ENCODE data around the gene LZTR1. TPM values are rescaled to one million over a fixed set of nuclear protein-coding genes. Genes with fewer than 3 reads are reported as not detected.

Gene LZTR1
- total and polyA plus RNA-seq, 10 of the 15 experiments (the other 5 are each of a cell fraction or from before 2014, with no cell fraction given) = 0.82 to 50.3 (median 19.3) TPM

DNA sequence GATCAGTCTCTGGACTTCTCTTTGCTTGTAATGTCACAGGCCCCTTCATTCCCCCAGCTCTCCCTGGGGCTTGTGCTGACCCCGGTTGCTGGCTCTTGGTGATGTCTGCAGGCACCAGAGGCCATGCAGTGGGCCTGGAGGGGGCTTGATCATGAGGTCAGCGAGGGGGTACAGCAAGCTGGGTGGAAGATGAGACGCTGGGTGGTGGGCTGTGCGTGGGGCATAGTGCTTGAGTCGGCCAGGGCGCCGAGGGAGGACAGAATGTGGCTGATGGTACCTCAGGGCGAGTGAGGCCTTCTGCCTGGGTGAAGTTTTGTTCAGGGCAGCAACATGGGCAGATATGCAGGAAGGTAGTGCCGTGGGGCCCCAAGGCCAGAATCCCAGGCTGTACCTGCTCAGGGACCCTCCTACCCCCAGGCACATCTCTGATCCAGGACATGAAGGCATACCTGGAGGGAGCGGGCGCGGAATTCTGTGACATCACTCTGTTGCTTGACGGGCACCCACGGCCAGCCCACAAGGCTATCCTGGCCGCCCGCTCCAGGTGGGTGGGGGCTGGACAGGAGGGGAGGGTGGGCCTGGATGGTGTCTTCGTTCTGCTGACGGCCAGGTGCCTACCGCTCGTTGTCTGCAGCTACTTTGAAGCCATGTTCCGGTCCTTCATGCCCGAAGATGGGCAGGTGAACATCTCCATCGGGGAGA lies 13.4 kb downstream of the LZTR1 start (continued):
- TF ChIP-seq CEBPB (IDR thresholded peaks at IDR 0.05; ENCODE audit: borderline replicate concordance in 1 of 2, low read depth in 2 of 2, low read length in 2 of 2) = no peak
- no peak for TF ChIP-seq HDAC6 (IDR thresholded peaks at IDR 0.05; ENCODE audit: unreplicated experiment)
- no peak for TF ChIP-seq ZZZ3 (IDR thresholded peaks at IDR 0.05; ENCODE audit: control insufficient read depth, insufficient read length, low read depth)
- no peak for TF ChIP-seq RCOR1 (conservative IDR thresholded peaks at IDR 0.05; ENCODE audit: low read depth, low read length)
- no peak for TF ChIP-seq CHD2 (IDR thresholded peaks at IDR 0.05; ENCODE audit: borderline replicate concordance, low read depth, low read length)
- TF ChIP-seq POU2F2 (IDR thresholded peaks at IDR 0.05; ENCODE audit: borderline replicate concordance, low read depth, low read length) = no peak

DNA sequence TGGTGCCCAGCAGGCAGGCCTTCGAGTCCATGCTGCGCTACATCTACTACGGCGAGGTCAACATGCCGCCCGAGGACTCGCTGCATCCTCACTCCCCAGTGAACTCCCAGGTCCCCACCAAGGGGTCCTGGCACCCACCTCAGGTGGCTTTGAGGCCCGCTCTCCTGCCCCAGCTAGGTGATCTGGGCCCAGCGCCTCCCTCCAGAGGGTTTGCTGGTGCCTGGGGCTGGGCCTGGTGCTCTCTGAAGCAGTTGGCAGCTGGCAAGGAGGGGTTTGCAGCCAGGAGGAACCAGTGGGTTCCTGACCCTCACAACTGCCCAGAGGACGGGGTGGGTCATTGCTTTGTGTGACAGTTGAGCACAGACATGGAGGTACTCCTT lies 13.9 kb downstream of the LZTR1 start:
- intact Hi-C loops (cut with micrococcal nuclease; ENCODE audit: unreplicated experiment) (no loop called here), in situ Hi-C loops (cut with MboI) (no loop called here)
- Histone ChIP-seq H4K20me1 (ENCODE audit: control insufficient read depth, insufficient read depth) (no peaks in the 10 kb centered on the region), H3K4me2 (ENCODE audit: control insufficient read depth, insufficient read depth) (no peak overlapping the region), H3K9me3 (replicated peaks; ENCODE audit: control insufficient read depth, insufficient read depth, low read length) (no peaks in the 10 kb centered on the region), H3K4me3 (no peak overlapping the region), H3K36me3 (ENCODE audit: control insufficient read depth in 2 of 2, insufficient read depth in 2 of 2, low read length in 1 of 2) (peaks cover 2 to 5% of the 10 kb centered on the region in 2 experiments; a peak in 2 of 4 replicates), H3K27ac (ENCODE audit: control insufficient read depth, insufficient read depth) (no peak overlapping the region), H3K79me2 (ENCODE audit: control insufficient read depth, insufficient read depth, low read length) (peaks cover 10% of the 10 kb centered on the region), H2AFZ (ENCODE audit: control insufficient read depth, low read depth, low read length) (no peak overlapping the region), H3K4me1 (ENCODE audit: control insufficient read depth, insufficient read depth, low read length) (peaks cover 5% of the 10 kb centered on the region), H3K9ac (ENCODE audit: control insufficient read depth, insufficient read depth, low read length) (no peak overlapping the region), H3K27me3 (replicated peaks in 1 of 2; ENCODE audit: control insufficient read depth in 2 of 2, insufficient read depth in 2 of 2, low read length in 1 of 2) (no peaks in the 10 kb centered on the region)
- RAD21 ChIA-PET (ENCODE audit: unreplicated experiment) = no interaction called here
- CTCF ChIA-PET = no interaction called here
- POLR2A ChIA-PET = no interaction called here
- no TSS peak for BruUV-seq (replicated peaks)
- ATAC-seq (no peak), DNase-seq (ENCODE audit: low read depth, low spot score) (no peak), FAIRE-seq (no peak)
- 88% methylated on average over 10 of the region's 10 CpGs for WGBS (ENCODE audit: insufficient coverage, insufficient replicate concordance, low lambda C conversion rate, missing lambda C conversion rate)
- SMC1A ChIA-PET (ENCODE audit: uncharacterized antibody, unreplicated experiment) = no interaction called here
- TF ChIP-seq, protein P1, sequence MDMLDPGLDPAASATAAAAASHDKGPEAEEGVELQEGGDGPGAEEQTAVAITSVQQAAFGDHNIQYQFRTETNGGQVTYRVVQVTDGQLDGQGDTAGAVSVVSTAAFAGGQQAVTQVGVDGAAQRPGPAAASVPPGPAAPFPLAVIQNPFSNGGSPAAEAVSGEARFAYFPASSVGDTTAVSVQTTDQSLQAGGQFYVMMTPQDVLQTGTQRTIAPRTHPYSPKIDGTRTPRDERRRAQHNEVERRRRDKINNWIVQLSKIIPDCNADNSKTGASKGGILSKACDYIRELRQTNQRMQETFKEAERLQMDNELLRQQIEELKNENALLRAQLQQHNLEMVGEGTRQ (IDR thresholded peaks at IDR 0.05; ENCODE audit: borderline replicate concordance, low read depth, low read length) = no peak
- TF ChIP-seq, protein P2, sequence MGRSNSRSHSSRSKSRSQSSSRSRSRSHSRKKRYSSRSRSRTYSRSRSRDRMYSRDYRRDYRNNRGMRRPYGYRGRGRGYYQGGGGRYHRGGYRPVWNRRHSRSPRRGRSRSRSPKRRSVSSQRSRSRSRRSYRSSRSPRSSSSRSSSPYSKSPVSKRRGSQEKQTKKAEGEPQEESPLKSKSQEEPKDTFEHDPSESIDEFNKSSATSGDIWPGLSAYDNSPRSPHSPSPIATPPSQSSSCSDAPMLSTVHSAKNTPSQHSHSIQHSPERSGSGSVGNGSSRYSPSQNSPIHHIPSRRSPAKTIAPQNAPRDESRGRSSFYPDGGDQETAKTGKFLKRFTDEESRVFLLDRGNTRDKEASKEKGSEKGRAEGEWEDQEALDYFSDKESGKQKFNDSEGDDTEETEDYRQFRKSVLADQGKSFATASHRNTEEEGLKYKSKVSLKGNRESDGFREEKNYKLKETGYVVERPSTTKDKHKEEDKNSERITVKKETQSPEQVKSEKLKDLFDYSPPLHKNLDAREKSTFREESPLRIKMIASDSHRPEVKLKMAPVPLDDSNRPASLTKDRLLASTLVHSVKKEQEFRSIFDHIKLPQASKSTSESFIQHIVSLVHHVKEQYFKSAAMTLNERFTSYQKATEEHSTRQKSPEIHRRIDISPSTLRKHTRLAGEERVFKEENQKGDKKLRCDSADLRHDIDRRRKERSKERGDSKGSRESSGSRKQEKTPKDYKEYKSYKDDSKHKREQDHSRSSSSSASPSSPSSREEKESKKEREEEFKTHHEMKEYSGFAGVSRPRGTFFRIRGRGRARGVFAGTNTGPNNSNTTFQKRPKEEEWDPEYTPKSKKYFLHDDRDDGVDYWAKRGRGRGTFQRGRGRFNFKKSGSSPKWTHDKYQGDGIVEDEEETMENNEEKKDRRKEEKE (IDR thresholded peaks at IDR 0.05) = no peak
- TF ChIP-seq RBBP5 (conservative IDR thresholded peaks at IDR 0.05) (no peak), ETV6 (conservative IDR thresholded peaks at IDR 0.05 in 1 of 2, IDR thresholded peaks at IDR 0.05 in 1 of 2; ENCODE audit: borderline replicate concordance in 1 of 2, low read depth in 1 of 2) (no peak), SMAD1 (IDR thresholded peaks at IDR 0.05; ENCODE audit: low read depth, partially characterized antibody) (no peak), ZNF274 (IDR thresholded peaks at IDR 0.05; ENCODE audit: insufficient read depth, insufficient read length) (no peak), TARDBP (IDR thresholded peaks at IDR 0.05; ENCODE audit: borderline replicate concordance) (no peak), CHD1 (IDR thresholded peaks at IDR 0.05; ENCODE audit: low read depth, low read length) (no peak), CEBPB (IDR thresholded peaks at IDR 0.05; ENCODE audit: borderline replicate concordance in 1 of 2, low read depth in 2 of 2, low read length in 2 of 2) (no peak)
- TF ChIP-seq, protein P3, sequence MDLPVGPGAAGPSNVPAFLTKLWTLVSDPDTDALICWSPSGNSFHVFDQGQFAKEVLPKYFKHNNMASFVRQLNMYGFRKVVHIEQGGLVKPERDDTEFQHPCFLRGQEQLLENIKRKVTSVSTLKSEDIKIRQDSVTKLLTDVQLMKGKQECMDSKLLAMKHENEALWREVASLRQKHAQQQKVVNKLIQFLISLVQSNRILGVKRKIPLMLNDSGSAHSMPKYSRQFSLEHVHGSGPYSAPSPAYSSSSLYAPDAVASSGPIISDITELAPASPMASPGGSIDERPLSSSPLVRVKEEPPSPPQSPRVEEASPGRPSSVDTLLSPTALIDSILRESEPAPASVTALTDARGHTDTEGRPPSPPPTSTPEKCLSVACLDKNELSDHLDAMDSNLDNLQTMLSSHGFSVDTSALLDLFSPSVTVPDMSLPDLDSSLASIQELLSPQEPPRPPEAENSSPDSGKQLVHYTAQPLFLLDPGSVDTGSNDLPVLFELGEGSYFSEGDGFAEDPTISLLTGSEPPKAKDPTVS (IDR thresholded peaks at IDR 0.05; ENCODE audit: low read depth, low read length) = no peak
- TF ChIP-seq, protein P4, sequence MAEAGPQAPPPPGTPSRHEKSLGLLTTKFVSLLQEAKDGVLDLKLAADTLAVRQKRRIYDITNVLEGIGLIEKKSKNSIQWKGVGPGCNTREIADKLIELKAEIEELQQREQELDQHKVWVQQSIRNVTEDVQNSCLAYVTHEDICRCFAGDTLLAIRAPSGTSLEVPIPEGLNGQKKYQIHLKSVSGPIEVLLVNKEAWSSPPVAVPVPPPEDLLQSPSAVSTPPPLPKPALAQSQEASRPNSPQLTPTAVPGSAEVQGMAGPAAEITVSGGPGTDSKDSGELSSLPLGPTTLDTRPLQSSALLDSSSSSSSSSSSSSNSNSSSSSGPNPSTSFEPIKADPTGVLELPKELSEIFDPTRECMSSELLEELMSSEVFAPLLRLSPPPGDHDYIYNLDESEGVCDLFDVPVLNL (IDR thresholded peaks at IDR 0.05; ENCODE audit: low read depth, low read length) = no peak
